Keratinocyte (primary cell): ENCODE results near the gene VPS26A. TPM values are rescaled to one million over a fixed set of nuclear protein-coding genes. Genes with fewer than 3 reads are reported as not detected.

Experiments
- DNase-seq: peaks from one replicate; pipeline ENCODE4 v3.0.0-alpha.2; 2011; ENCODE audit warnings: low read depth, missing footprints, low spot score
- FAIRE-seq: peaks from 2 replicates; lab custom pipeline; 2011; peaks lifted over from hg19 to GRCh38; lab: Jason Lieb, UNC
- H2AFZ ChIP-seq: 2 replicates; pipeline ENCODE4 v1.6.0; 2012; ENCODE audit warnings: low read length, control low read depth, inconsistent platforms; ENCODE audit not compliant: control insufficient read depth
- H3K27ac ChIP-seq: 2 replicates; pipeline ENCODE4 v1.5.1; 2011; ENCODE audit warnings: low read length; ENCODE audit not compliant: control insufficient read depth, insufficient read depth
- H3K27me3 ChIP-seq: 3 replicates; pipeline ENCODE4 v1.6.0; 2011; ENCODE audit warnings: low read length; ENCODE audit not compliant: control insufficient read depth, insufficient read depth; ENCODE audit errors: extremely low read depth
- H3K36me3 ChIP-seq, 2 experiments: 2 replicates in 1 of 2; 3 replicates in 1 of 2; pipeline ENCODE4 v1.5.1; 2011; ENCODE audit warnings: low read length in 2 of 2, mild to moderate bottlenecking in 1 of 2; ENCODE audit not compliant: control insufficient read depth in 2 of 2, insufficient read depth in 2 of 2; ENCODE audit errors: extremely low read depth in 1 of 2
- H3K4me1 ChIP-seq: 3 replicates; pipeline ENCODE4 v1.5.1; 2011; ENCODE audit warnings: low read length; ENCODE audit not compliant: control insufficient read depth, insufficient read depth; ENCODE audit errors: extremely low read depth
- H3K4me2 ChIP-seq: 3 replicates; pipeline ENCODE4 v1.6.0; 2011; ENCODE audit warnings: low read depth, low read length; ENCODE audit not compliant: control insufficient read depth, insufficient read depth; ENCODE audit errors: extremely low read depth
- H3K4me3 ChIP-seq, 3 experiments: fragments of 200-600 bp in 1 of 3; sonication (generic) in 1 of 3; 2 replicates in 2 of 3; 3 replicates in 1 of 3; pipeline ENCODE4 v1.5.1; 2011 to 2016; ENCODE audit warnings: low read length in 3 of 3, mild to moderate bottlenecking in 3 of 3, control low read depth in 2 of 3, inconsistent platforms in 1 of 3, low read depth in 1 of 3, mixed read lengths in 1 of 3, mixed run types in 1 of 3, moderate library complexity in 1 of 3; ENCODE audit not compliant: control insufficient read depth in 2 of 3, insufficient read depth in 2 of 3; ENCODE audit errors: extremely low read depth in 1 of 3
- H3K79me2 ChIP-seq: 2 replicates; pipeline ENCODE4 v1.6.0; 2012; ENCODE audit warnings: low read length; ENCODE audit not compliant: control insufficient read depth, insufficient read depth
- H3K9ac ChIP-seq: 3 replicates; pipeline ENCODE4 v1.6.0; 2011; ENCODE audit warnings: low read length; ENCODE audit not compliant: control insufficient read depth, insufficient read depth; ENCODE audit errors: extremely low read depth
- H3K9me1 ChIP-seq: 3 replicates; pipeline ENCODE4 v1.6.0; 2011; ENCODE audit warnings: low read length; ENCODE audit not compliant: control insufficient read depth, insufficient read depth; ENCODE audit errors: extremely low read depth
- H3K9me3 ChIP-seq: 2 replicates; pipeline ENCODE4 v1.5.1; 2012; ENCODE audit warnings: low read depth, low read length; ENCODE audit not compliant: control insufficient read depth
- H4K20me1 ChIP-seq: 3 replicates; pipeline ENCODE4 v1.6.0; 2011; ENCODE audit warnings: low read length; ENCODE audit not compliant: control insufficient read depth, insufficient read depth; ENCODE audit errors: extremely low read depth
- CTCF ChIP-seq, 3 experiments: IDR thresholded peaks in 1 of 3; conservative IDR thresholded peaks in 1 of 3; optimal IDR thresholded peaks in 1 of 3; 2 replicates in 2 of 3; 3 replicates in 1 of 3; pipeline versions ENCODE3 to v1.5.1; 2011; ENCODE audit warnings: low read length in 3 of 3, mild to moderate bottlenecking in 3 of 3, moderate library complexity in 2 of 3, control low read depth in 1 of 3, inconsistent platforms in 1 of 3; ENCODE audit not compliant: insufficient read depth in 2 of 3; ENCODE audit errors: extremely low read depth in 1 of 3
- EZH2 ChIP-seq: IDR thresholded peaks from one replicate; pipeline ENCODE4 v1.6.1; 2012; ENCODE audit warnings: inconsistent platforms, mild to moderate bottlenecking, low read length, moderate library complexity
- dilution Hi-C: fragments of 300-500 bp; cut with MboI; formaldehyde crosslinking; loops from one replicate; pipeline ENCODE4 v1.7.0; 2020; ENCODE audit warnings: low sequenced_read_pairs; ENCODE audit not compliant: extremely low pct_ligation_motif_present
- polyA plus RNA-seq, 5 experiments: library from polyadenylated mRNA; depleted of rRNA in 3 of 5; stranded (reverse) in 3 of 5; stranded (forward) in 1 of 5; unstranded in 1 of 5; fragments of >200 nt; gene quantifications; 1 replicate in 1 of 5; 2 replicates in 3 of 5; 3 replicates in 1 of 5; pipeline versions ENCODE4 v1.2.1 to v1.2.3, GENCODE V29; 2011 to 2012; ENCODE audit warnings: missing spikeins in 2 of 5, low read depth in 1 of 5, low replicate concordance in 1 of 5

Gene VPS26A
- polyA plus RNA-seq, 1 donor (not counting 4 experiments of a cell fraction or from before 2014, with no cell fraction given), result 64.3 TPM

GRCh38 chr10:69075431-69075830, 48.5 kb upstream of the VPS26A start:
- H3K4me3 ChIP-seq, result no peak overlapping the region
- H3K9ac ChIP-seq, result no peak overlapping the region
- H2AFZ ChIP-seq, result no peak overlapping the region
- H3K4me2 ChIP-seq, result no peak overlapping the region
- H3K4me1 ChIP-seq, result no peaks in the 10 kb centered on the region
- FAIRE-seq (no peak), DNase-seq (no peak)
- H3K36me3 ChIP-seq, result no peaks in the 10 kb centered on the region
- no peaks in the 10 kb centered on the region for H4K20me1 ChIP-seq
- H3K9me3 ChIP-seq, result no peaks in the 10 kb centered on the region
- H3K27ac ChIP-seq, result no peak overlapping the region
- no peaks in the 10 kb centered on the region for H3K9me1 ChIP-seq
- H3K79me2 ChIP-seq, result no peaks in the 10 kb centered on the region
- no peak for TF ChIP-seq EZH2
- TF ChIP-seq CTCF (optimal IDR thresholded peaks at IDR 0.05 in 1 of 3, IDR thresholded peaks at IDR 0.05 in 1 of 3, conservative IDR thresholded peaks at IDR 0.05 in 1 of 3; ENCODE audit: extremely low read depth in 1 of 3, insufficient read depth in 2 of 3, low read length in 3 of 3), result no peak
- dilution Hi-C loops, result no loop called here
- H3K27me3 ChIP-seq, result no peaks in the 10 kb centered on the region

DNA sequence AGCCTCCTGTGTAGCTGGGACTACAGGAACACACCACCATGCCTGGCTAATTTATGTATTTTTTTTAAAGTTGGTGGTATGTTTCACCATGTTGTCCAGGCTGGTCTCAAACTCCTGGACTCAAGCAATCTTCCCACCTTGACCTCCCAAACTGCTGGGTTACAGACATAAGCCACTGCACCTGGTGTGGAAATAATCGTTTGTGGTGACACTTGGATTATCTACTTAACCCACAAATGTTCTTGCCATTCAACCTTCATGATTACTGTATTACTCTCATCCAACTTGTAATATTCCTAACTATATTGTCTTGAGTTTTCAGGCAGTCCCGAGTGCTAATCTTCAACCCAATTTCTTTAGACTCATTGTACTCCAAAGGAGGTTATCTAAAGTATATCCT, 45.7 kb upstream of the VPS26A start:
- DNase-seq (no peak), FAIRE-seq (no peak)
- Histone ChIP-seq H3K4me2 (no peak overlapping the region), H3K4me3 (no peak overlapping the region), H3K9me1 (no peaks in the 10 kb centered on the region), H3K27me3 (no peaks in the 10 kb centered on the region), H3K9ac (no peak overlapping the region), H2AFZ (no peak overlapping the region), H3K4me1 (no peaks in the 10 kb centered on the region), H3K9me3 (no peaks in the 10 kb centered on the region), H4K20me1 (no peaks in the 10 kb centered on the region), H3K36me3 (no peaks in the 10 kb centered on the region), H3K27ac (no peak overlapping the region), H3K79me2 (no peaks in the 10 kb centered on the region)
- TF ChIP-seq CTCF (optimal IDR thresholded peaks at IDR 0.05 in 1 of 3, IDR thresholded peaks at IDR 0.05 in 1 of 3, conservative IDR thresholded peaks at IDR 0.05 in 1 of 3; ENCODE audit: extremely low read depth in 1 of 3, insufficient read depth in 2 of 3, low read length in 3 of 3) (no peak), EZH2 (no peak)
- dilution Hi-C loops, result no loop called here
